Neural cell (in vitro differentiated cells): ENCODE measurements around the gene TBC1D8. TPM values are rescaled to one million over a fixed set of nuclear protein-coding genes. Genes with fewer than 3 reads are reported as not detected.

Experiments used
- H2AFZ ChIP-seq: fragments of 200-600, 300-800 bp; sonication (generic), shearing (Covaris generic); 2 replicates; pipeline ENCODE4 v1.6.0; 2014; ENCODE audit warnings: low read depth, mild to moderate bottlenecking, antibody characterized with exemption, low read length, moderate library complexity
- H3F3A ChIP-seq: fragments of 200-600 bp; shearing (Covaris generic); 2 replicates; pipeline ENCODE4 v1.6.1; 2016; ENCODE audit warnings: mild to moderate bottlenecking, moderate library complexity, mixed read lengths, antibody characterized with exemption, low read length; ENCODE audit not compliant: insufficient read depth, poor library complexity, severe bottlenecking
- H3K27ac ChIP-seq: fragments of 200-600, 300-800 bp; sonication (generic), shearing (Covaris generic); 2 replicates; pipeline ENCODE4 v1.5.1; 2014; ENCODE audit warnings: mild to moderate bottlenecking, low read length, moderate library complexity
- H3K27me3 ChIP-seq: fragments of 300-800, 200-600 bp; sonication (generic), shearing (Covaris generic); 2 replicates; pipeline ENCODE4 v1.6.0; 2014; ENCODE audit warnings: mild to moderate bottlenecking, low read depth, low read length, moderate library complexity; ENCODE audit not compliant: insufficient read depth
- H3K36me3 ChIP-seq: fragments of 300-800, 200-600 bp; sonication (generic), shearing (Covaris generic); 2 replicates; pipeline ENCODE4 v1.5.1; 2014; ENCODE audit warnings: mild to moderate bottlenecking, antibody characterized with exemption, low read length, moderate library complexity; ENCODE audit not compliant: insufficient read depth
- H3K4me2 ChIP-seq: fragments of 300-800, 200-600 bp; sonication (generic), shearing (Covaris generic); 2 replicates; pipeline ENCODE4 v1.6.0; 2014; ENCODE audit warnings: mild to moderate bottlenecking, low read length
- H3K4me3 ChIP-seq: fragments of 300-800, 200-600 bp; sonication (generic), shearing (Covaris generic); 2 replicates; pipeline ENCODE4 v1.5.1; 2014; ENCODE audit warnings: mild to moderate bottlenecking, low read length, moderate library complexity
- H3K79me2 ChIP-seq: fragments of 200-600 bp; shearing (Covaris generic); replicated peaks from 2 replicates; pipeline ENCODE4 v1.6.0; 2014; ENCODE audit warnings: mild to moderate bottlenecking, low read length, moderate library complexity; ENCODE audit not compliant: insufficient read depth
- H3K9ac ChIP-seq: fragments of 300-800, 200-600 bp; sonication (generic), shearing (Covaris generic); 2 replicates; pipeline ENCODE4 v1.6.1; 2016; ENCODE audit warnings: mild to moderate bottlenecking, low read length, mixed read lengths
- H3K9me2 ChIP-seq: fragments of 200-600 bp; shearing (Covaris generic); 2 replicates; pipeline ENCODE4 v1.6.1; 2016; ENCODE audit warnings: mild to moderate bottlenecking, low read length, mixed read lengths; ENCODE audit not compliant: insufficient read depth
- H3K9me3 ChIP-seq: fragments of 200-600, 300-800 bp; sonication (generic), shearing (Covaris generic); 2 replicates; pipeline ENCODE4 v1.6.1; 2016; ENCODE audit warnings: mild to moderate bottlenecking, mixed run types, low read length, moderate library complexity, mixed read lengths
- H4K20me1 ChIP-seq: fragments of 200-600 bp; shearing (Covaris generic); 2 replicates; pipeline ENCODE4 v1.6.1; 2016; ENCODE audit warnings: mild to moderate bottlenecking, mixed run types; ENCODE audit not compliant: insufficient read depth
- CTCF ChIP-seq: fragments of 450-650 bp; IDR thresholded peaks from 2 replicates; pipeline ENCODE4 v1.5.1; 2014; ENCODE audit warnings: antibody characterized with exemption, mild to moderate bottlenecking, moderate library complexity; ENCODE audit not compliant: poor library complexity, severe bottlenecking
- EP300 ChIP-seq: fragments of 450-650 bp; conservative IDR thresholded peaks from 2 replicates; pipeline ENCODE4 v1.6.1; 2014; ENCODE audit warnings: antibody characterized with exemption, mild to moderate bottlenecking, moderate library complexity; ENCODE audit not compliant: poor library complexity, severe bottlenecking
- EZH2 ChIP-seq: fragments of 200-600, 300-800 bp; shearing (Covaris generic), sonication (generic); IDR thresholded peaks from 2 replicates; pipeline ENCODE4 v1.6.1; 2014; ENCODE audit warnings: antibody characterized with exemption, low read length, borderline replicate concordance, mild to moderate bottlenecking; ENCODE audit not compliant: insufficient read depth, poor library complexity, severe bottlenecking
- MXI1 ChIP-seq: fragments of 450-650 bp; conservative IDR thresholded peaks from 2 replicates; pipeline ENCODE4 v1.6.1; 2014; ENCODE audit warnings: antibody characterized with exemption, mild to moderate bottlenecking; ENCODE audit not compliant: poor library complexity, severe bottlenecking
- POLR2AphosphoS5 ChIP-seq: IDR thresholded peaks from 2 replicates; pipeline ENCODE4 v1.6.1; 2012
- RAD21 ChIP-seq: fragments of 450-650 bp; conservative IDR thresholded peaks from 2 replicates; pipeline ENCODE4 v1.6.1; 2014; ENCODE audit warnings: antibody characterized with exemption, mild to moderate bottlenecking, moderate library complexity
- REST ChIP-seq: IDR thresholded peaks from 2 replicates; pipeline ENCODE4 v1.6.1; 2012; ENCODE audit warnings: borderline replicate concordance
- SMC3 ChIP-seq: fragments of 450-650 bp; conservative IDR thresholded peaks from 2 replicates; pipeline ENCODE4 v1.6.1; 2014; ENCODE audit warnings: antibody characterized with exemption, mild to moderate bottlenecking, moderate library complexity; ENCODE audit not compliant: poor library complexity
- TAF1 ChIP-seq: IDR thresholded peaks from 2 replicates; pipeline ENCODE4 v1.6.1; 2012; ENCODE audit warnings: low read depth
- polyA plus RNA-seq: library from polyadenylated mRNA; depleted of rRNA; stranded (reverse); fragments of >200 nt; gene quantifications from 2 replicates; pipeline ENCODE4 v1.2.3, GENCODE V29; 2014

TBC1D8 gene
- polyA plus RNA-seq, 1 donor from 2014 or later: 5.3 TPM

- H4K20me1 ChIP-seq: no peaks in the 10 kb centered on the region
- H3K9ac ChIP-seq: no peak overlapping the region
- H2AFZ ChIP-seq: no peak overlapping the region
- H3K9me2 ChIP-seq: no peaks in the 10 kb centered on the region
- no peaks in the 10 kb centered on the region for H3F3A ChIP-seq
- peaks cover 38% of the 10 kb centered on the region for H3K27me3 ChIP-seq
- no peak overlapping the region for H3K27ac ChIP-seq
- no peak overlapping the region for H3K4me3 ChIP-seq
- H3K9me3 ChIP-seq: no peaks in the 10 kb centered on the region
- H3K36me3 ChIP-seq: no peaks in the 10 kb centered on the region
- no peak overlapping the region for H3K4me2 ChIP-seq
- H3K79me2 ChIP-seq: no peaks in the 10 kb centered on the region
- TF ChIP-seq EZH2: no peak
Measured at GRCh38 chr2:101153077-101153707, 2.0 kb upstream of the TBC1D8 start.

- H3K36me3 ChIP-seq: no peaks in the 10 kb centered on the region
- no peaks in the 10 kb centered on the region for H3F3A ChIP-seq
- H3K79me2 ChIP-seq: no peaks in the 10 kb centered on the region
- peak overlapping the region; percentile 70 for H3K4me3 ChIP-seq
- H3K4me2 ChIP-seq: no peak overlapping the region
- no peak overlapping the region for H3K9ac ChIP-seq
- H3K27ac ChIP-seq: no peak overlapping the region
- TF ChIP-seq SMC3: peak; percentile 14
- no peak for TF ChIP-seq TAF1
- peak; percentile 34 for TF ChIP-seq RAD21
- TF ChIP-seq CTCF: peak; percentile 42
- no peak for TF ChIP-seq EZH2
- TF ChIP-seq REST: no peak
- TF ChIP-seq MXI1: no peak
- TF ChIP-seq EP300: no peak
- no peak for TF ChIP-seq POLR2AphosphoS5
- no peaks in the 10 kb centered on the region for H3K9me3 ChIP-seq
- H4K20me1 ChIP-seq: no peaks in the 10 kb centered on the region
- peaks cover 38% of the 10 kb centered on the region for H3K27me3 ChIP-seq
- H2AFZ ChIP-seq: no peak overlapping the region
- no peaks in the 10 kb centered on the region for H3K9me2 ChIP-seq
Measured at GRCh38 chr2:101152272-101153076, 1.3 kb upstream of the TBC1D8 start.
